NB4 (cell line): ENCODE data around the gene SLC6A12.
A peak's percentile ranks its signal among the peaks of the same experiment; 100 is the strongest.

Experiments
- DNase-seq: peaks from one replicate; pipeline ENCODE4 v3.0.0; 2010; ENCODE audit warnings: low read depth
- H3K4me3 ChIP-seq: one replicate; pipeline ENCODE4 v1.5.1; 2011; ENCODE audit warnings: mild to moderate bottlenecking, low read depth, low read length, moderate library complexity
- MYC ChIP-seq: IDR thresholded peaks from 2 replicates; pipeline ENCODE4 v1.6.1; 2011; ENCODE audit warnings: low read depth, low read length
- POLR2A ChIP-seq: IDR thresholded peaks from 2 replicates; pipeline ENCODE4 v1.6.1; 2011; ENCODE audit warnings: mild to moderate bottlenecking; ENCODE audit not compliant: insufficient read length; ENCODE audit errors: extremely low read depth
- TF ChIP-seq, protein P1 (sequence below): IDR thresholded peaks from one replicate; pipeline ENCODE4 v1.5.1; 2012; ENCODE audit warnings: low read depth, low read length
- TF ChIP-seq, protein P2 (sequence below): IDR thresholded peaks from 2 replicates; pipeline ENCODE4 v1.6.1; 2011; ENCODE audit warnings: low read depth, low read length

The SLC6A12 gene

DNA sequence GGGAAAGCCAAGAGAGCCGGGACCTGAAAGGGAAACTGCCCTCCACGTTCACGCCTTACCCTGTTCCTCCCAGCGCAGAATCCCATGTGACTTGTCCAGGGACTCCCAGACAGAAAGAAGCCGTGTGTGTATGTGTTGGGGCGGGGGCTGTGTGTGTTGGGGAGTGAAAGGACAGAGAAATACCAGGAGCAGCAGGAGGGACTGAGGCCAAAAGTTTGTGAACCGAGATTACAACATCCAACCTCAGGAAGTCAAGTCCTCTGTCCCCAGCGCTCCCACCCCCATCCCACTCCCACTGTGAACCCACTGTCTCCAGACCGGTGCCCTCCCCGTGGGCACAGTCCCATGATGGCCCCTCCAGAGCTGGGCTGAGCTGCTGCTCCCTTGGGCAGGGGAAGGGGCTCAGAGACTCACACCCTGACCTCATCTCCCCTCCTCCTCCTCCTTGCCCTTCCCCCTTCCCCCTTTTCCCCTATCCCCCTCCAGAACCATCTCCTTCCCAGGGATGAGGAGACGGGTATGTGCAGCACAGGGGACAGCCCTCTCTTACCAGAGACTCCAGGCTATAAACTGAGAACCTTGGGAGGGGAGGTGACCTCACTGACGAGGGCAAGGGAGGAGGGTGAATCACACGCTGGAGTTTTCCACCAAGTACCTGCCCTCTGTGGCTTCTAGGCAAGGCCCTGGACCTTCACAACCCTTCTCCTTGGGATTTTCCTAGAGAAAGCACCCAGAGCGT lies at the start of gene SLC6A12:
TSS of gene SLC6A12 (minus strand) at position 155 of the 739 bp plus-strand sequence. CDS start 4,171 bp downstream, outside the sequence.
- H3K4me3 ChIP-seq = no peak within 1 kb of the TSS

DNA sequence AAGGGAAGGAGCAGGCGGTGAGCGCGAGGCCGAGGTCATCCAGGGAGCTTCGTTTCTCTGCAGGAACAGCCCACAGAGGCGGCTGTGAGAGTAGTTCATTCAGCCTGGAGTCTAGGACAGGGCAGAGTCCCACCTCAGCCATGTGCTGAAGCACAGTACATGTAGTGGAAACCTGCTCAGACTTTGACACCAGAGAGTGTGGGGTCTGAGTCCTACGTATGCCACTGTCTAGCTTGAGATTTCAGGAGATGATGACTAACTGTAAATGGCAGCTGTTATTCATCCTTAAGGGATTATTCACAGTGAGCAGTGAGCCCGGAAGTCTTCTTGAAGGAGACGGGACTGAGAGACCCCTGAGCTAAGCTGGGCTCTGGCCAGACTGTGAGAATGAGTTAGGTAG lies 49.6 kb upstream of the SLC6A12 start:
- no peak for DNase-seq
- H3K4me3 ChIP-seq = no peak overlapping the region
- TF ChIP-seq, protein P1, sequence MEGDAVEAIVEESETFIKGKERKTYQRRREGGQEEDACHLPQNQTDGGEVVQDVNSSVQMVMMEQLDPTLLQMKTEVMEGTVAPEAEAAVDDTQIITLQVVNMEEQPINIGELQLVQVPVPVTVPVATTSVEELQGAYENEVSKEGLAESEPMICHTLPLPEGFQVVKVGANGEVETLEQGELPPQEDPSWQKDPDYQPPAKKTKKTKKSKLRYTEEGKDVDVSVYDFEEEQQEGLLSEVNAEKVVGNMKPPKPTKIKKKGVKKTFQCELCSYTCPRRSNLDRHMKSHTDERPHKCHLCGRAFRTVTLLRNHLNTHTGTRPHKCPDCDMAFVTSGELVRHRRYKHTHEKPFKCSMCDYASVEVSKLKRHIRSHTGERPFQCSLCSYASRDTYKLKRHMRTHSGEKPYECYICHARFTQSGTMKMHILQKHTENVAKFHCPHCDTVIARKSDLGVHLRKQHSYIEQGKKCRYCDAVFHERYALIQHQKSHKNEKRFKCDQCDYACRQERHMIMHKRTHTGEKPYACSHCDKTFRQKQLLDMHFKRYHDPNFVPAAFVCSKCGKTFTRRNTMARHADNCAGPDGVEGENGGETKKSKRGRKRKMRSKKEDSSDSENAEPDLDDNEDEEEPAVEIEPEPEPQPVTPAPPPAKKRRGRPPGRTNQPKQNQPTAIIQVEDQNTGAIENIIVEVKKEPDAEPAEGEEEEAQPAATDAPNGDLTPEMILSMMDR = no peak
- TF ChIP-seq POLR2A = no peak
- no peak for TF ChIP-seq MYC
- TF ChIP-seq, protein P2, sequence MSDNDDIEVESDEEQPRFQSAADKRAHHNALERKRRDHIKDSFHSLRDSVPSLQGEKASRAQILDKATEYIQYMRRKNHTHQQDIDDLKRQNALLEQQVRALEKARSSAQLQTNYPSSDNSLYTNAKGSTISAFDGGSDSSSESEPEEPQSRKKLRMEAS = no peak

More for the DNA sequence above, at the start of gene SLC6A12:
- peak; percentile 28 for DNase-seq
- TF ChIP-seq MYC (no peak), POLR2A (no peak)
- TF ChIP-seq, protein P1 = no peak
- TF ChIP-seq, protein P2 = no peak

DNA sequence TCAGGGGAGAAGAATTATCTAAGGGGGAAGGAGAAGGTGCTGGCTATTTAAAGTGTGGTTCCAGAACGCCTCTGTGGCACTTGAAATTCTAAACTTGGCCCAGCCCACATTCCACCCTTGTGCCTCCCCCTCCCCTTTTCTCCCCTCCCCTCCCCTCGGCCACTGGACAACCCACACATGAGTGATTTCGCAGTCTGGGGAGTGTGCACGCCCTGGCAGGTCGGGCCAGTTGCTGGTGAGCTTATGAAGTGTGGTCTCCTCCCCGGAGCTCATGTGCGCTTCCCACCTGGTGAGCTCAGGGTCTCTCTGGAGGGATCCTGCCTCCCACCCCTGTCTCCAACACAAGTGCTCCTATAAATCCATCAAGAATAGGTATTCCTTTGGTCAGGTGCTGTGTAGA lies 48.9 kb upstream of the SLC6A12 start, which contains the start of gene SLC6A13:
TSS of gene SLC6A13 (minus strand) at position 20 of the 400 bp plus-strand sequence. CDS start 2,784 bp downstream, outside the sequence.
- TF ChIP-seq POLR2A = no peak
- TF ChIP-seq, protein P1 = no peak
- TF ChIP-seq MYC = no peak
- TF ChIP-seq, protein P2 = no peak
- DNase-seq = no peak
- H3K4me3 ChIP-seq = no peak within 1 kb of the TSS

DNA sequence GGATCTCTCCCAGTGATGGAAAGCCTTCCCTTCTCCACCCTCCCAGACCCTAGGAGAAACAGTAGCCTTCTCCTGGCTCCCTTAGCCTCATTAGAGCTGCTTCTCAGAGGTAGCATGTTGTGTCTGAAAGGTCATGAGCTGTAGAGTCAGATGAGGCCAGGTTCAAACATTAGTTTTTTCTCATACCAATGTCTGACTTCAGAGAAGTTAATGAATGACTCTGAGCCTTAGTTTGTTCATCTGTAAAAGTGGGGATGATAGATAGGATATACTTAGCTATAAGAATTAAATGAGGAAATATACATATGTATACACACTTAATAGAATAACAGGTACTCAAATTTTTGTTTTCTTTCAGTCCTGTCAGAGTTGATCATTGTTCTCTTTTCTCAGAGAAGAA lies 48.2 kb upstream of the SLC6A12 start:
- no peak for TF ChIP-seq MYC
- TF ChIP-seq POLR2A = no peak
- TF ChIP-seq, protein P2 = no peak
- TF ChIP-seq, protein P1 = no peak
- H3K4me3 ChIP-seq = no peak overlapping the region
- DNase-seq = no peak

DNA sequence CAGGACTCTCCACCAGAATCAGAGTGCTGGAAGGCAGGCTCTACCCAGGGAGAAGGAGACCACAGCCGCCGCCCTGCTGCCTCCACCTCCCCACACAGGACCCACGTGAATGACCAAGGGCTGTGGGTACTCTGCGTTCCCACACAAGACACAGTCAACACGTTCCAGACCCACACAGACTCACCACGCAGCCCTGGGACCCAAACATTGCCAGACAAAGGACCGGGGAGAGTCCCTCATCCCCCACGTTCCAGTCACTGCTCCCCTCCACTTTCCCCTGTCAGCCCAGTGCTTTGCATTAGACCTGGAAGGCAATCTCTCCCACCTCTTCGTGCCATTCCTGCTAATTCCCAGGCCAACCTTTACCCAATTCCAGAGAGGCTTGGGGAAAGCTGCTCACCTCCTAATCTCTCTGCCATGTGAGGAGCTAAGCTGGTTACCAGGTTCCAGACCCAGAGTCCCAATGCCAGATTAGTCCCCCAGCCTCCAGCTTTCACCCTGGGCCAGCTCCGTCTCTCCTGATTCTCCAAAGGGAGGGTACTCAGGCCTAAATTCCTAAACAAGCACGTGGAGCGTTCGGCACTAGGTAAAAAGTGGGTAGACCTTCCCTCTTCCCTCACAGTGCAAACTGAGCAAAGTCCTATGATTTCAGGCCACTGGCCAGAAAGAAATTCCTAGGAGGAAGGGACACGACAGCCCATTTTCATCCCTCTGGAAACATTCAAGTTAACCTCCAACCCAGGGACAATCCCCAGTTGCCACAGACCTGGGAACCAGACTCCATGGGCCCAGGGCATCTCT lies 43.8 kb upstream of the SLC6A12 start:
- DNase-seq = no peak
- no peak overlapping the region for H3K4me3 ChIP-seq
- TF ChIP-seq, protein P1 = no peak
- TF ChIP-seq, protein P2 = no peak
